BE2C (cell line): ENCODE measurements around the gene SEL1L3.

ENCODE experiments used
- DNase-seq: peaks from one replicate; pipeline ENCODE4 v3.0.0-alpha.2; 2020
- H3K27me3 ChIP-seq: fragments of 250-450 bp; sonication (Bioruptor Pico); 2 replicates; pipeline ENCODE4 v1.5.1; 2020; ENCODE audit warnings: mild to moderate bottlenecking
- H3K36me3 ChIP-seq: fragments of 250-450 bp; sonication (Bioruptor Pico); 2 replicates; pipeline ENCODE4 v1.5.1; 2020; ENCODE audit warnings: mild to moderate bottlenecking
- H3K4me1 ChIP-seq: fragments of 250-450 bp; sonication (Bioruptor Pico); 2 replicates; pipeline ENCODE4 v1.5.1; 2020
- H3K4me3 ChIP-seq: 2 replicates; pipeline ENCODE4 v1.5.1; 2011; ENCODE audit warnings: low read depth, low read length
- H3K9me3 ChIP-seq: fragments of 250-450 bp; sonication (Bioruptor Pico); 2 replicates; pipeline ENCODE4 v1.5.1; 2020
- TF ChIP-seq, protein P1 (sequence below): IDR thresholded peaks from 2 replicates; pipeline ENCODE4 v1.5.1; 2012; ENCODE audit warnings: mild to moderate bottlenecking, low read depth, low read length

Gene SEL1L3

DNA sequence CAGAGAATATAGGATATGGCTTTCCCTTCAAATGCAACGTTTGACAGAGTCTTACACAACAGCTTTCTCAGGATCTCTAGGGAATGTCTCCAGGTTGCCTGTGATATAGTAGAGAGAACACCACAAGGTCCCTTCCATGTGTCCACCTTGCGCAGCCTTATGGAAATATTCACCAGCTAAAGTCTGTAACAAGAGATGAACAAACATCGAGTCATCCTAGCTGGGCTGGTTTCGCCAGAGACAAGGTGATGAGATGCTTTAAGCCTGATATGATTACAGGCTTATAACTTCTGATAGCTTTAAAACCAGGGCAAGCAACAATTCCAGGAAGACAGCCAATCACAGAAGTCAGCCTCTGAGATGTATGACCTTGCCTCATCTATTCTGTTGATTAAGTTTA, 83.8 kb downstream of the SEL1L3 start:
- TF ChIP-seq, protein P1, sequence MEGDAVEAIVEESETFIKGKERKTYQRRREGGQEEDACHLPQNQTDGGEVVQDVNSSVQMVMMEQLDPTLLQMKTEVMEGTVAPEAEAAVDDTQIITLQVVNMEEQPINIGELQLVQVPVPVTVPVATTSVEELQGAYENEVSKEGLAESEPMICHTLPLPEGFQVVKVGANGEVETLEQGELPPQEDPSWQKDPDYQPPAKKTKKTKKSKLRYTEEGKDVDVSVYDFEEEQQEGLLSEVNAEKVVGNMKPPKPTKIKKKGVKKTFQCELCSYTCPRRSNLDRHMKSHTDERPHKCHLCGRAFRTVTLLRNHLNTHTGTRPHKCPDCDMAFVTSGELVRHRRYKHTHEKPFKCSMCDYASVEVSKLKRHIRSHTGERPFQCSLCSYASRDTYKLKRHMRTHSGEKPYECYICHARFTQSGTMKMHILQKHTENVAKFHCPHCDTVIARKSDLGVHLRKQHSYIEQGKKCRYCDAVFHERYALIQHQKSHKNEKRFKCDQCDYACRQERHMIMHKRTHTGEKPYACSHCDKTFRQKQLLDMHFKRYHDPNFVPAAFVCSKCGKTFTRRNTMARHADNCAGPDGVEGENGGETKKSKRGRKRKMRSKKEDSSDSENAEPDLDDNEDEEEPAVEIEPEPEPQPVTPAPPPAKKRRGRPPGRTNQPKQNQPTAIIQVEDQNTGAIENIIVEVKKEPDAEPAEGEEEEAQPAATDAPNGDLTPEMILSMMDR, result no peak
- Histone ChIP-seq H3K27me3 (no peaks in the 10 kb centered on the region), H3K9me3 (no peaks in the 10 kb centered on the region), H3K4me3 (no peak overlapping the region), H3K4me1 (no peaks in the 10 kb centered on the region), H3K36me3 (no peaks in the 10 kb centered on the region)
- DNase-seq, result no peak

DNA sequence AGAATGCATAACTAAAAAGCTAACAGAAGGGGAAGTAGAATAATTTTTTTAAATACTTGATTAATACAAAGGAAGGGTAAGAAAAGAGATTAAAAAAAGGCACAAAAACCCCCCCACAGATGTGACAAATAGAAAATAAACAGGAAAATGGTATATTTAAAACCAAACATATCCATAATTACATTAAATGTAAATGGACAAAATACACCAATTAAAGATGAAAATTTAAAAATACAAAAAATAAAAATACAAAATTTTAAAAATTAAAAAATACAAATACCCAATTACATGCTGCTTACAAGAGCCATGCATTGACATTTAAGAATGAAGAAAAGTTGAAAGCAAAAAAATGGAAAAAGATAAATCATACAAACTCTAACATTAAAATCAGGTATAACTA, 86.0 kb downstream of the SEL1L3 start:
- H3K9me3 ChIP-seq, result no peaks in the 10 kb centered on the region
- no peaks in the 10 kb centered on the region for H3K27me3 ChIP-seq
- H3K4me3 ChIP-seq, result no peak overlapping the region
- H3K4me1 ChIP-seq, result no peaks in the 10 kb centered on the region
- H3K36me3 ChIP-seq, result no peaks in the 10 kb centered on the region
- TF ChIP-seq, protein P1, result no peak
- no peak for DNase-seq

DNA sequence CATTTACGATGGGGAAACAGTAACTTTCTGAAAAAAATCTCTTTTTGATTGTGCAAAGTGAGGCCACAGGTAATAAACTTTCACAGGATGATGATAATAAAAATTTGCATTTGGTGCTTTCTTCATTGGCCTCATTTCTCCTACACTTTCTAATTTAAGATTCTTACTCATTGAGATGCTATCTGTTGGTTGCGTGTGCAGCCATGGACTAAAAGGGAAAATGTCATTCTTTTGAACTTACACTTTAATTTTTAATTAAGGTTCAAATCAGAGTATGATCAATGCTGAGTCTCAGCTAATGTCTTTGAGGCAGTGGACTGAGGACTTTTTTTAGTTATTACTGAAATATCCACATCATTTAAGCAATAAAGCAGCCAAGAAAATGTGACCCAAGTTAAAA, 87.6 kb downstream of the SEL1L3 start:
- no peaks in the 10 kb centered on the region for H3K36me3 ChIP-seq
- H3K27me3 ChIP-seq, result 0 out of 2 replicates have a peak, but pooled peaks cover under 1% of the 10 kb centered on the region
- no peaks in the 10 kb centered on the region for H3K4me1 ChIP-seq
- DNase-seq, result no peak
- no peak overlapping the region for H3K4me3 ChIP-seq
- TF ChIP-seq, protein P1, result no peak
- no peaks in the 10 kb centered on the region for H3K9me3 ChIP-seq

DNA sequence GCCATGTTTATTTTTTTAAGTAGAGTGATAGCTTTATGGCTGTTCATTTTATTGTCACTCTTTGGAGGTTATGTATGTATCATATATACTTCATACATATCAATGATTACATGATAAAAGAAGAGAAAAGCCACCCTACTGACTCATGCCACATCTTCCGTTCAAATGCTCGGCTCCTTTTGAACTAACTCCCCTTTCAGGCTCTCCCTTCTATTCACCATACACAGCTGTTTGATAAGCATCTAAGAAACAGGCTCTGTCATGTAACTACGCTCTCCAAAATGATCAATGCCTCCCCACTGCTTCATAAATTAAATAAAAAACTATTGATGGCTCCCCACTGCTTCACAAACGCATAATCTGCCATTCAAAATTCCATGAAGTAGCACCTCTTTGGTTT, 89.4 kb downstream of the SEL1L3 start:
- no peak for DNase-seq
- no peaks in the 10 kb centered on the region for H3K36me3 ChIP-seq

DNA sequence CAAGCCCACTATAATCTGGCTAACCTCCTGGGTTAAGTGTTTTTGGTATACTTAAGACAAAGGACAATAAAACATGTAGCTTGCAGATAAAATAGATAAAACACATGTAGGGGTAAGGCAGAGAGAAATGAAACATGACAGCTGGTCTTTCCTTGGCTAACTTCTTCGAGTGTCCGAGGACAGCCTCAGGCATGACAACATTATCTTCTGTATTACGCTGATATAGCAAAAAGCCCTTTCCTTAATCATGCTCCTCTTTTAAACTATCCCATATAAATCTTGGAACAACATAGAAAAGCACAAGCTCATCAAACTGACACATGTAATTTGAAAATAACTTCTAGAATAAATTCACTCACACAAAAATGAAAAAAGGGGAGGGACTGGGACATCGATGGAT, 91.1 kb downstream of the SEL1L3 start:
- H3K4me1 ChIP-seq, result no peaks in the 10 kb centered on the region
- no peaks in the 10 kb centered on the region for H3K36me3 ChIP-seq
- H3K9me3 ChIP-seq, result no peaks in the 10 kb centered on the region

More for the DNA sequence above, 89.4 kb downstream of the SEL1L3 start:
- Histone ChIP-seq H3K9me3 (no peaks in the 10 kb centered on the region), H3K4me1 (no peaks in the 10 kb centered on the region), H3K27me3 (0 out of 2 replicates have a peak, but pooled peaks cover 2% of the 10 kb centered on the region), H3K4me3 (no peak overlapping the region)
- TF ChIP-seq, protein P1, result no peak

DNA sequence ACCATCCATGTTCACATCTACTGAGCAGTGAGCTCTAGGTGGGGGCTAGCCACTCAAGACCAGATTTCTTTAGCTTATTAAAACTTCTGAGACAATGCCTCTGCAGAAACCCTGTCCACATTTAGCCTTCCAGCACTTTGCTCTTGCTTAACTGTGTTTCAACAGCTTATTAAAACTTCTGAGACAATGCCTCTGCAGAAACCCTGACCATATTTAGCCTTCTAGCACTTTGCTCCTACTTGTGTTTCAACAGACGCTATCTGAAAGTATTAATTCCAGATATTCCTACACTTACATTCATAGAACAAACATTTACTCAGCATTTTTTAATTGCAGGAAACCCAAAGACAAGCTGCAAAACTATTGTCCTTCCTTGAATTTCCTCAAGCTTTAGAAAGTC, 91.9 kb downstream of the SEL1L3 start:
- Histone ChIP-seq H3K4me1 (no peaks in the 10 kb centered on the region), H3K36me3 (no peaks in the 10 kb centered on the region), H3K27me3 (0 out of 2 replicates have a peak, but pooled peaks cover 2% of the 10 kb centered on the region), H3K4me3 (no peak overlapping the region), H3K9me3 (no peaks in the 10 kb centered on the region)
- TF ChIP-seq, protein P1, result no peak
- no peak for DNase-seq

More for the DNA sequence above, 91.1 kb downstream of the SEL1L3 start:
- no peak overlapping the region for H3K4me3 ChIP-seq
- H3K27me3 ChIP-seq, result 0 out of 2 replicates have a peak, but pooled peaks cover 2% of the 10 kb centered on the region
- TF ChIP-seq, protein P1, result no peak
- no peak for DNase-seq
